Panc1 (cell line): ENCODE results near the gene KDM3B. TPM values are rescaled to one million over a fixed set of nuclear protein-coding genes. Genes with fewer than 3 reads are reported as not detected.

ENCODE experiments used
- ATAC-seq: fragments of 200-7000 bp; cut with Tn5 transposase; 2 replicates; pipeline ENCODE4 v1.9.1; 2020; ENCODE audit warnings: mild to moderate bottlenecking, moderate library complexity
- BruUV-seq: library from RNA; stranded (reverse); fragments of 400-500 nt; replicated peaks from 2 replicates; lab custom pipeline; 2021; lab: Mats Ljungman, UMichigan
- CTCF ChIA-PET: fragments of 300-600 bp; sonication (Branson Sonifier 250); formaldehyde crosslinking; loops from one replicate; lab custom pipeline; 2022; ENCODE audit warnings: antibody characterized with exemption; lab: Charles Lee
- POLR2A ChIA-PET: fragments of 300-600 bp; sonication (Branson Sonifier 250); formaldehyde crosslinking; loops from one replicate; lab custom pipeline; 2022; ENCODE audit warnings: antibody characterized with exemption; lab: Charles Lee
- DNase-seq: peaks from one replicate; pipeline ENCODE4 v3.0.0-alpha.2; 2010; ENCODE audit warnings: low read depth, low spot score
- H3K27ac ChIP-seq: 2 replicates; pipeline ENCODE4 v1.5.1; 2011; ENCODE audit warnings: mild to moderate bottlenecking, low read length, inconsistent platforms
- H3K27me3 ChIP-seq: fragments of 200-500 bp; sonication (Bioruptor generic); 2 replicates; pipeline ENCODE4 v1.6.0; 2014; ENCODE audit warnings: low read length, inconsistent platforms; ENCODE audit not compliant: control insufficient read depth, insufficient read depth
- H3K36me3 ChIP-seq: fragments of 200-500 bp; sonication (Bioruptor generic); 2 replicates; pipeline ENCODE4 v1.5.1; 2014; ENCODE audit warnings: inconsistent platforms, mild to moderate bottlenecking, low read length, moderate library complexity; ENCODE audit not compliant: control insufficient read depth, insufficient read depth
- H3K4me1 ChIP-seq: 2 replicates; pipeline ENCODE4 v1.5.1; 2011; ENCODE audit warnings: inconsistent platforms, mild to moderate bottlenecking, low read length, moderate library complexity; ENCODE audit not compliant: control insufficient read depth, insufficient read depth
- H3K4me3 ChIP-seq, 2 experiments: 2 replicates each; pipeline ENCODE4 v1.5.1; 2011 to 2012; ENCODE audit warnings: low read depth in 2 of 2, low read length in 2 of 2, mild to moderate bottlenecking in 2 of 2, inconsistent platforms in 1 of 2, moderate library complexity in 1 of 2
- H3K9me3 ChIP-seq: fragments of 200-500 bp; sonication (Bioruptor generic); 2 replicates; pipeline ENCODE4 v1.5.1; 2014; ENCODE audit warnings: low read depth, mild to moderate bottlenecking, inconsistent platforms, low read length, moderate library complexity; ENCODE audit not compliant: control insufficient read depth, insufficient read depth
- CTCF ChIP-seq: fragments of 450-650 bp; IDR thresholded peaks from 2 replicates; pipeline ENCODE4 v1.5.1; 2017; ENCODE audit warnings: mild to moderate bottlenecking
- POLR2AphosphoS5 ChIP-seq: IDR thresholded peaks from 2 replicates; pipeline ENCODE4 v1.6.1; 2012; ENCODE audit warnings: mild to moderate bottlenecking, low read depth, low read length, moderate library complexity
- SIN3A ChIP-seq: IDR thresholded peaks from 2 replicates; pipeline ENCODE4 v1.6.1; 2012; ENCODE audit warnings: low read depth, mild to moderate bottlenecking, low read length, moderate library complexity, borderline replicate concordance; ENCODE audit not compliant: insufficient read depth
- TCF7L2 ChIP-seq: IDR thresholded peaks from 2 replicates; pipeline ENCODE4 v1.6.1; 2011; ENCODE audit warnings: mild to moderate bottlenecking, low read depth, low read length, inconsistent platforms
- in situ Hi-C: cut with HindIII; loops from 2 replicates; pipeline ENCODE4 v1.10.0; 2016; ENCODE audit warnings: low sequenced_read_pairs, low pct_unique_long_range_greater_than_20kb
- intact Hi-C: fragments of 100-400 bp; cut with micrococcal nuclease; formaldehyde crosslinking; loops from one replicate; pipeline ENCODE4 v1.10.0; 2022; ENCODE audit not compliant: unreplicated experiment
- total RNA-seq: library from RNA; stranded (reverse); gene quantifications from one replicate; pipeline ENCODE4 v1.2.1, GENCODE V29; 2021; ENCODE audit not compliant: unreplicated experiment
- TF ChIP-seq, protein P1 (sequence below), 2 experiments: IDR thresholded peaks; 2 replicates each; pipeline ENCODE4 v1.6.1; 2011 to 2012; ENCODE audit warnings: low read depth in 2 of 2, control low read depth in 1 of 2, low read length in 1 of 2, mild to moderate bottlenecking in 1 of 2, moderate library complexity in 1 of 2; ENCODE audit not compliant: insufficient read depth in 1 of 2

KDM3B gene
- total RNA-seq, 1 experiment from 2014 or later: 65.0 TPM

DNA sequence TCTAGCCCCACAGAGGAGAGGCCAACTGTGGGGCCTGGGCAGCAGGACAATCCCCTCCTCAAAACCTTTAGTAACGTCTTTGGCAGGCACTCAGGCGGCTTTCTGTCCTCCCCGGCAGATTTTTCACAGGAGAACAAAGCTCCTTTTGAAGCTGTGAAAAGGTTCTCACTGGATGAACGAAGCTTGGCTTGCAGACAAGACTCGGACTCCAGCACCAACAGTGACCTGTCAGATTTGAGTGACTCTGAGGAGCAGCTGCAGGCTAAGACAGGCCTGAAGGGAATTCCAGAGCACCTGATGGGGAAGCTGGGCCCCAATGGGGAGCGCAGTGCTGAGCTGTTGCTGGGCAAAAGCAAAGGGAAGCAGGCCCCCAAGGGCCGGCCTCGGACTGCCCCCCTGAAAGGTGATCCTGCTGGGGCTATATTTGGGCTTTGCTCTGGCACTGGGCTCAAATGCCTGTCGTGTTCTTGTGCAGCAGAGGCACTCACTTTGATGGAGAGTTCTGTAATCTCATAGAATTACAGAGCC is 39.4 kb downstream of the KDM3B start:
- Histone ChIP-seq H3K9me3 (no peaks in the 10 kb centered on the region), H3K36me3 (peaks cover 12% of the 10 kb centered on the region), H3K27me3 (no peaks in the 10 kb centered on the region), H3K4me1 (no peaks in the 10 kb centered on the region), H3K4me3 (no peak overlapping the region), H3K27ac (no peak overlapping the region)
- ChIA-PET CTCF (no interaction called here), POLR2A (no interaction called here)
- no TSS peak for BruUV-seq
- in situ Hi-C loops: no loop called here
- ATAC-seq: no peak
- DNase-seq: no peak
- intact Hi-C loops: no loop called here
- TF ChIP-seq CTCF (no peak), POLR2AphosphoS5 (no peak), TCF7L2 (no peak), SIN3A (no peak)
- TF ChIP-seq, protein P1, sequence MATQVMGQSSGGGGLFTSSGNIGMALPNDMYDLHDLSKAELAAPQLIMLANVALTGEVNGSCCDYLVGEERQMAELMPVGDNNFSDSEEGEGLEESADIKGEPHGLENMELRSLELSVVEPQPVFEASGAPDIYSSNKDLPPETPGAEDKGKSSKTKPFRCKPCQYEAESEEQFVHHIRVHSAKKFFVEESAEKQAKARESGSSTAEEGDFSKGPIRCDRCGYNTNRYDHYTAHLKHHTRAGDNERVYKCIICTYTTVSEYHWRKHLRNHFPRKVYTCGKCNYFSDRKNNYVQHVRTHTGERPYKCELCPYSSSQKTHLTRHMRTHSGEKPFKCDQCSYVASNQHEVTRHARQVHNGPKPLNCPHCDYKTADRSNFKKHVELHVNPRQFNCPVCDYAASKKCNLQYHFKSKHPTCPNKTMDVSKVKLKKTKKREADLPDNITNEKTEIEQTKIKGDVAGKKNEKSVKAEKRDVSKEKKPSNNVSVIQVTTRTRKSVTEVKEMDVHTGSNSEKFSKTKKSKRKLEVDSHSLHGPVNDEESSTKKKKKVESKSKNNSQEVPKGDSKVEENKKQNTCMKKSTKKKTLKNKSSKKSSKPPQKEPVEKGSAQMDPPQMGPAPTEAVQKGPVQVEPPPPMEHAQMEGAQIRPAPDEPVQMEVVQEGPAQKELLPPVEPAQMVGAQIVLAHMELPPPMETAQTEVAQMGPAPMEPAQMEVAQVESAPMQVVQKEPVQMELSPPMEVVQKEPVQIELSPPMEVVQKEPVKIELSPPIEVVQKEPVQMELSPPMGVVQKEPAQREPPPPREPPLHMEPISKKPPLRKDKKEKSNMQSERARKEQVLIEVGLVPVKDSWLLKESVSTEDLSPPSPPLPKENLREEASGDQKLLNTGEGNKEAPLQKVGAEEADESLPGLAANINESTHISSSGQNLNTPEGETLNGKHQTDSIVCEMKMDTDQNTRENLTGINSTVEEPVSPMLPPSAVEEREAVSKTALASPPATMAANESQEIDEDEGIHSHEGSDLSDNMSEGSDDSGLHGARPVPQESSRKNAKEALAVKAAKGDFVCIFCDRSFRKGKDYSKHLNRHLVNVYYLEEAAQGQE (IDR thresholded peaks at IDR 0.05; ENCODE audit: insufficient read depth in 1 of 2, low read depth in 2 of 2, low read length in 1 of 2): no peak

DNA sequence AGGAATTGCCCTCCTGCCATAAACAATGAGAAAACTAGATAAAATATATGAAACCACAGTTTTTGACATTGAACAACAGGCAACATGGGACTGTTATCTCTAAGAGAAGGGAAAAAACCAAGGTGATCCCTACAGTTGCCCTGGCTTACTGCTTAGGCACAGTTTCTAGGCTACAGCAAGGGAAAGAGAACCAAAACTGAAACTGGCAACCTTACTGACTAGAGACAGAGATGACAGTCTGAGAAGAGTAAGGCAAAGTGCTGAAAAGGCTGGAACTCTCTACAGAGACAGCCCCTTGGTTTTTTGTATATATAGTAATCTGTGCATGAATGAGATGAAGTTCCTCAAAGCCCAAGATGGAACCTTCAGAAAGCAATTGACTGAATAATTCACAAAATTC is 50.2 kb downstream of the KDM3B start:
- H3K4me1 ChIP-seq: no peaks in the 10 kb centered on the region
- in situ Hi-C loops (no loop called here), intact Hi-C loops (no loop called here)
- peaks cover 9% of the 10 kb centered on the region; the same call in 1 of the 2 replicates for H3K36me3 ChIP-seq
- no peak for TF ChIP-seq SIN3A
- TF ChIP-seq CTCF: no peak
- no peak for TF ChIP-seq TCF7L2
- no peak for TF ChIP-seq POLR2AphosphoS5
- TF ChIP-seq, protein P1 (IDR thresholded peaks at IDR 0.05; ENCODE audit: insufficient read depth in 1 of 2, low read depth in 2 of 2, low read length in 1 of 2): no peak
- DNase-seq (no peak), ATAC-seq (no peak)
- ChIA-PET POLR2A (no interaction called here), CTCF (no interaction called here)
- no TSS peak for BruUV-seq
- H3K27me3 ChIP-seq: no peaks in the 10 kb centered on the region
- H3K9me3 ChIP-seq: no peaks in the 10 kb centered on the region
- no peak overlapping the region for H3K4me3 ChIP-seq
- H3K27ac ChIP-seq: no peak overlapping the region
